PC-3 (cell line): ENCODE measurements around the gene HBD. TPM values are rescaled to one million over a fixed set of nuclear protein-coding genes. Genes with fewer than 3 reads are reported as not detected.

ENCODE experiments used
- ATAC-seq: fragments of 200-7000 bp; cut with Tn5 transposase; 2 replicates; pipeline ENCODE4 v1.9.1; 2020; ENCODE audit warnings: mild to moderate bottlenecking, moderate library complexity
- BruUV-seq: library from RNA; stranded (reverse); fragments of 400-500 nt; replicated peaks from 2 replicates; lab custom pipeline; 2021; lab: Mats Ljungman, UMichigan
- CTCF ChIA-PET: fragments of 300-600 bp; sonication (Branson Sonifier 250); formaldehyde crosslinking; loops from one replicate; lab custom pipeline; 2022; ENCODE audit warnings: antibody characterized with exemption; lab: Charles Lee
- POLR2A ChIA-PET: fragments of 300-600 bp; sonication (Branson Sonifier 250); formaldehyde crosslinking; loops from one replicate; lab custom pipeline; 2022; ENCODE audit warnings: antibody characterized with exemption; ENCODE audit not compliant: unreplicated experiment; lab: Charles Lee
- DNase-seq: peaks from one replicate; pipeline ENCODE4 v3.0.0-alpha.2; 2015
- H2AFZ ChIP-seq: fragments of 300-600 bp; sonication (generic); 2 replicates; pipeline ENCODE4 v1.6.0; 2016; ENCODE audit warnings: antibody characterized with exemption, low read length
- H3F3A ChIP-seq: fragments of 300-600 bp; sonication (generic); one replicate; pipeline ENCODE4 v1.6.0; 2017; ENCODE audit warnings: antibody characterized with exemption, low read length, control low read depth, mild to moderate bottlenecking; ENCODE audit not compliant: unreplicated experiment
- H3K27ac ChIP-seq: fragments of 300-600 bp; sonication (generic); 2 replicates; pipeline ENCODE4 v1.5.1; 2016; ENCODE audit warnings: mild to moderate bottlenecking, low read length
- H3K27me3 ChIP-seq: fragments of 300-600 bp; sonication (generic); 2 replicates; pipeline ENCODE4 v1.6.1; 2016; ENCODE audit warnings: low read length, mixed read lengths
- H3K36me3 ChIP-seq: fragments of 300-600 bp; sonication (generic); 2 replicates; pipeline ENCODE4 v1.6.1; 2016; ENCODE audit warnings: low read depth, mixed run types, low read length, mixed read lengths
- H3K4me1 ChIP-seq: fragments of 300-600 bp; sonication (generic); 2 replicates; pipeline ENCODE4 v1.5.1; 2016; ENCODE audit warnings: low read length; ENCODE audit not compliant: insufficient read depth
- H3K4me2 ChIP-seq: fragments of 300-600 bp; sonication (generic); 2 replicates; pipeline ENCODE4 v1.6.0; 2016; ENCODE audit warnings: low read length
- H3K4me3 ChIP-seq: fragments of 300-600 bp; sonication (generic); 2 replicates; pipeline ENCODE4 v1.5.1; 2016; ENCODE audit warnings: mild to moderate bottlenecking, low read length, mixed read lengths
- H3K79me2 ChIP-seq: fragments of 300-600 bp; sonication (generic); 2 replicates; pipeline ENCODE4 v1.6.1; 2017; ENCODE audit warnings: low read length, mixed read lengths
- H3K9ac ChIP-seq: fragments of 300-600 bp; sonication (generic); 2 replicates; pipeline ENCODE4 v1.6.0; 2016; ENCODE audit warnings: mild to moderate bottlenecking, low read length
- H3K9me2 ChIP-seq: fragments of 300-600 bp; sonication (generic); replicated peaks from 2 replicates; pipeline ENCODE4 v1.6.1; 2016; ENCODE audit warnings: mixed run types, low read length, mixed read lengths
- H3K9me3 ChIP-seq: fragments of 300-600 bp; sonication (generic); 2 replicates; pipeline ENCODE4 v1.6.1; 2016; ENCODE audit warnings: low read length, mixed read lengths
- H4K20me1 ChIP-seq: fragments of 300-600 bp; sonication (generic); 2 replicates; pipeline ENCODE4 v1.6.1; 2016; ENCODE audit warnings: low read length, mixed read lengths
- CTCF ChIP-seq: fragments of 300-600 bp; sonication (generic); conservative IDR thresholded peaks from 2 replicates; pipeline ENCODE4 v1.5.1; 2017; ENCODE audit warnings: antibody characterized with exemption, low read depth, mild to moderate bottlenecking, low read length
- EZH2 ChIP-seq: fragments of 300-600 bp; sonication (generic); IDR thresholded peaks from one replicate; pipeline ENCODE4 v1.6.1; 2017; ENCODE audit warnings: antibody characterized with exemption, mild to moderate bottlenecking, low read length; ENCODE audit not compliant: unreplicated experiment
- EZH2phosphoT487 ChIP-seq: fragments of 300-600 bp; sonication (generic); IDR thresholded peaks from 2 replicates; pipeline ENCODE4 v1.6.1; 2018; ENCODE audit warnings: mild to moderate bottlenecking, antibody characterized with exemption, low read length, borderline replicate concordance
- intact Hi-C: fragments of 100-400 bp; cut with micrococcal nuclease; formaldehyde crosslinking; loops from 2 replicates; pipeline ENCODE4 v1.9.0; 2023
- total RNA-seq: library from RNA; depleted of rRNA; stranded (reverse); fragments of >200 nt; gene quantifications from 2 replicates; pipeline ENCODE4 v1.2.3, GENCODE V29; 2014

The HBD gene
- total RNA-seq, 1 experiment from 2014 or later = not detected

GRCh38 chr11:5229796-5230195 is 4.5 kb downstream of the HBD start:
- H3K27me3 ChIP-seq = no peaks in the 10 kb centered on the region
- POLR2A ChIA-PET = no interaction called here
- intact Hi-C loops = no loop called here

GRCh38 chr11:5229356-5229755 is 4.9 kb downstream of the HBD start:
- Histone ChIP-seq H3K27me3 (no peaks in the 10 kb centered on the region), H3K9ac (no peak overlapping the region), H3K79me2 (no peaks in the 10 kb centered on the region), H2AFZ (no peak overlapping the region), H3K9me2 (no peaks in the 10 kb centered on the region), H3K9me3 (no peaks in the 10 kb centered on the region), H3K4me3 (no peak overlapping the region), H4K20me1 (no peaks in the 10 kb centered on the region), H3K4me1 (no peaks in the 10 kb centered on the region), H3K36me3 (no peaks in the 10 kb centered on the region), H3F3A (no peaks in the 10 kb centered on the region), H3K27ac (no peak overlapping the region), H3K4me2 (no peak overlapping the region)
- ATAC-seq (no peak), DNase-seq (no peak)
- BruUV-seq = no TSS peak
- ChIA-PET CTCF (no interaction called here), POLR2A (no interaction called here)
- no peak for TF ChIP-seq EZH2
- no peak for TF ChIP-seq CTCF
- TF ChIP-seq EZH2phosphoT487 = no peak
- intact Hi-C loops = no loop called here

More at GRCh38 chr11:5229796-5230195, 4.5 kb downstream of the HBD start:
- Histone ChIP-seq H3K9ac (no peak overlapping the region), H3K36me3 (no peaks in the 10 kb centered on the region), H3F3A (no peaks in the 10 kb centered on the region), H3K27ac (no peak overlapping the region), H3K4me2 (no peak overlapping the region), H3K4me1 (no peaks in the 10 kb centered on the region), H3K9me2 (no peaks in the 10 kb centered on the region), H3K79me2 (no peaks in the 10 kb centered on the region), H4K20me1 (no peaks in the 10 kb centered on the region), H3K4me3 (no peak overlapping the region), H2AFZ (no peak overlapping the region), H3K9me3 (no peaks in the 10 kb centered on the region)
- CTCF ChIA-PET = no interaction called here
- TF ChIP-seq EZH2 = no peak
- TF ChIP-seq EZH2phosphoT487 = no peak
- no peak for TF ChIP-seq CTCF
- ATAC-seq = no peak
- no TSS peak for BruUV-seq
- no peak for DNase-seq

DNA sequence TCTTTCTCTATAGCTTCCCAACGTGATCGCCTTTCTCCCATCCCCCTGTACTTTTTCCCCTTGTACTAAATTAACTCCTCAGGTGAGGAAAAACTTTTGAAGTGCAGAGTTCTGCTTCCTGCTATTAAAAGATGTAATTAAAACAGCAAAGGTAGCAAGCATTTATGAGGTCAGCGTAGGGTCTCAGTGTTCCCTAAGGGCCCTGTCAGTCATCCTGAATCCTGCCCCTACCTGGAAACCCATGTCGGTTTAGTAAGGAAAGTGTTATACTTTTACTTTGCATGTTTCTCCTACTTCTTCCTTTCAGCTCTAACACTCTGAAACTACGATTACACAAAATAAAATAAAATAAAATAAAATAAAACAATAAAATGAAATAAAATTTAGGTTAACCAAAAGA is 6.2 kb downstream of the HBD start:
- H3K4me2 ChIP-seq = no peak overlapping the region
- intact Hi-C loops = no loop called here
- ChIA-PET POLR2A (no interaction called here), CTCF (no interaction called here)
- no peak for ATAC-seq
- no peak for DNase-seq
- no peaks in the 10 kb centered on the region for H3K9me2 ChIP-seq
- BruUV-seq = no TSS peak
- no peaks in the 10 kb centered on the region for H3K4me1 ChIP-seq
- H4K20me1 ChIP-seq = no peaks in the 10 kb centered on the region
- H2AFZ ChIP-seq = no peak overlapping the region
- no peaks in the 10 kb centered on the region for H3F3A ChIP-seq
- no peak overlapping the region for H3K27ac ChIP-seq
- H3K4me3 ChIP-seq = no peak overlapping the region
- TF ChIP-seq EZH2phosphoT487 = no peak
- H3K36me3 ChIP-seq = no peaks in the 10 kb centered on the region
- no peaks in the 10 kb centered on the region for H3K9me3 ChIP-seq
- no peaks in the 10 kb centered on the region for H3K27me3 ChIP-seq
- H3K9ac ChIP-seq = no peak overlapping the region
- H3K79me2 ChIP-seq = no peaks in the 10 kb centered on the region
